ENCODE results near the gene HRC. TPM values are rescaled to one million over a fixed set of nuclear protein-coding genes. Genes with fewer than 3 reads are reported as not detected.

HRC gene
- total and polyA plus RNA-seq, 2 of the 8 experiments (the other 6 are each of a cell fraction or from before 2014, with no cell fraction given): 2.3 to 2.6 TPM

- peaks cover 0 to 2% (median 0%) of the 10 kb centered on the region in 4 experiments; a peak in 1 of 8 replicates for H3K36me3 ChIP-seq (ENCODE audit: control insufficient read depth in 2 of 4, insufficient read depth in 4 of 4, low read length in 3 of 4)
- no peaks in the 10 kb centered on the region; a peak in 1 of 7 replicates for H3K27me3 ChIP-seq (replicated peaks in 1 of 4; ENCODE audit: control insufficient read depth in 3 of 4, extremely low read depth in 1 of 4, insufficient read depth in 3 of 4, low read length in 3 of 4)
- FAIRE-seq: no peak
- no peaks in the 10 kb centered on the region for H3K9me3 ChIP-seq (ENCODE audit: insufficient read depth in 2 of 2, low read depth in 1 of 2, low read length in 1 of 2)
- H2BK12ac ChIP-seq (ENCODE audit: low read depth, low read length): no peak overlapping the region
- H3K23ac ChIP-seq (ENCODE audit: insufficient read length): no peak overlapping the region
- no peak overlapping the region for H2BK5ac ChIP-seq (ENCODE audit: low read depth, low read length)
- no peak overlapping the region for H2AK5ac ChIP-seq (ENCODE audit: low read depth, low read length)
- ChIA-PET POLR2A (ENCODE audit: partially characterized antibody) (interaction anchor here (1.2 kb wide), 1 partner anchor 10 kb away, joined by 3 read pairs; no protein-coding TSS in a partner anchor), CTCF (ENCODE audit: partially characterized antibody) (no interaction called here)
- no peaks in the 10 kb centered on the region for H3K4me1 ChIP-seq (replicated peaks in 1 of 4; ENCODE audit: control insufficient read depth in 3 of 4, insufficient read depth in 4 of 4, low read length in 3 of 4)
- no peak overlapping the region for H2BK15ac ChIP-seq (ENCODE audit: low read length)
- H3K56ac ChIP-seq (replicated peaks; ENCODE audit: insufficient read length, low read depth, low read length): peak overlapping the region; percentile 8
- TF ChIP-seq YY1 (IDR thresholded peaks at IDR 0.05; ENCODE audit: low read depth, low read length) (no peak), ZNF274 (IDR thresholded peaks at IDR 0.05; ENCODE audit: borderline replicate concordance, extremely low read depth, low read length) (no peak)
- no peak overlapping the region for H2BK120ac ChIP-seq (replicated peaks; ENCODE audit: low read depth, low read length)
- H3K4me3 ChIP-seq (ENCODE audit: extremely low read depth in 1 of 4, insufficient read depth in 2 of 4, low read depth in 3 of 4, low read length in 4 of 4): no peak overlapping the region
- DNase-seq (ENCODE audit: low read depth in 1 of 2, low spot score in 2 of 2): no peak
- H4K91ac ChIP-seq (replicated peaks; ENCODE audit: insufficient read length, low read length): no peak overlapping the region
- WGBS, 2 experiments (ENCODE audit: extremely low coverage in 1 of 2, insufficient coverage in 1 of 2, insufficient read length in 1 of 2, insufficient replicate concordance in 2 of 2, low coverage in 1 of 2, low lambda C conversion rate in 2 of 2, missing lambda C conversion rate in 1 of 2): 88% methylated on average over 2 of the region's 2 CpGs; no CpG with 5 or more reads in 1 of the 2 experiments
- H2AFZ ChIP-seq (ENCODE audit: low read length): no peak overlapping the region
- H3K4ac ChIP-seq (replicated peaks; ENCODE audit: insufficient read length, low read depth, low read length): no peak overlapping the region
- no peak overlapping the region for H2BK20ac ChIP-seq (ENCODE audit: low read length)
- no peak overlapping the region for H3K4me2 ChIP-seq (ENCODE audit: insufficient read depth in 1 of 2, low read depth in 2 of 2, low read length in 2 of 2)
- no peak overlapping the region for H4K5ac ChIP-seq (ENCODE audit: insufficient read length, low read depth, low read length)
- H3K79me2 ChIP-seq (ENCODE audit: control insufficient read depth in 1 of 2, insufficient read depth in 2 of 2, low read length in 2 of 2): no peaks in the 10 kb centered on the region
- no peak overlapping the region for H3K18ac ChIP-seq (ENCODE audit: extremely low read depth, low read length)
- peaks cover 4% of the 10 kb centered on the region; the same call in 1 of the 2 replicates for H3K23me2 ChIP-seq (ENCODE audit: low read depth, low read length)
- H3K14ac ChIP-seq (ENCODE audit: insufficient read length): no peak overlapping the region
- H4K8ac ChIP-seq (ENCODE audit: extremely low read depth, insufficient read depth, low read length): no peak overlapping the region
- H4K20me1 ChIP-seq (replicated peaks in 1 of 2; ENCODE audit: control insufficient read depth in 1 of 2, insufficient read depth in 2 of 2, low read length in 2 of 2): peaks cover 0 to 1% of the 10 kb centered on the region in 2 experiments
- no peaks in the 10 kb centered on the region for H3K79me1 ChIP-seq (ENCODE audit: low read depth, low read length)
- H3K9ac ChIP-seq (replicated peaks in 1 of 4; ENCODE audit: extremely low read depth in 1 of 4, low read depth in 3 of 4, low read length in 3 of 4): no peak overlapping the region
- no peak overlapping the region for H3K27ac ChIP-seq (ENCODE audit: low read depth, low read length)
Measured at GRCh38 chr19:49173198-49173597, 18.0 kb upstream of the HRC start.

All from H1 (cell line).